ENCODE measurements around the gene CMSS1.

Gene CMSS1

GRCh38 chr3:99965681-99966408 lies 148.2 kb downstream of the CMSS1 start:
- DNase-seq: no peak

GRCh38 chr3:99966662-99967416 lies 149.2 kb downstream of the CMSS1 start:
- DNase-seq: no peak

- DNase-seq: no peak
Measured at GRCh38 chr3:99967796-99968195, 150.1 kb downstream of the CMSS1 start.

- no peak for DNase-seq
Measured at GRCh38 chr3:99969136-99969535, 151.5 kb downstream of the CMSS1 start.

- DNase-seq: no peak
Measured at GRCh38 chr3:99970198-99970597, 152.5 kb downstream of the CMSS1 start.

- no peak for DNase-seq
Measured at GRCh38 chr3:99971761-99972160, 154.1 kb downstream of the CMSS1 start.

GRCh38 chr3:99972380-99973104 lies 154.9 kb downstream of the CMSS1 start:
- no peak for DNase-seq

GRCh38 chr3:99974989-99975388 lies 157.3 kb downstream of the CMSS1 start:
- no peak for DNase-seq

- no peak for DNase-seq
Measured at GRCh38 chr3:99976584-99976983, 158.9 kb downstream of the CMSS1 start.

- no peak for DNase-seq
Measured at GRCh38 chr3:99978221-99978620, 160.6 kb downstream of the CMSS1 start.

GRCh38 chr3:99980606-99981005 lies 162.9 kb downstream of the CMSS1 start:
- DNase-seq: no peak

GRCh38 chr3:99981138-99981537 lies 163.5 kb downstream of the CMSS1 start:
- no peak for DNase-seq

GRCh38 chr3:99982650-99983049 lies 165.0 kb downstream of the CMSS1 start:
- no peak for DNase-seq

GRCh38 chr3:99984139-99984538 lies 166.5 kb downstream of the CMSS1 start:
- DNase-seq: no peak

GRCh38 chr3:99984668-99985067 lies 167.0 kb downstream of the CMSS1 start:
- DNase-seq: no peak

- no peak for DNase-seq
Measured at GRCh38 chr3:99990179-99990578, 172.5 kb downstream of the CMSS1 start.

- no peak for DNase-seq
Measured at GRCh38 chr3:99997293-99997692, 179.6 kb downstream of the CMSS1 start.

GRCh38 chr3:99999536-99999935 lies 181.9 kb downstream of the CMSS1 start:
- DNase-seq: no peak

GRCh38 chr3:100001083-100001482 lies 183.4 kb downstream of the CMSS1 start:
- DNase-seq: no peak

GRCh38 chr3:100001526-100002270 lies 184.0 kb downstream of the CMSS1 start:
- no peak for DNase-seq

GRCh38 chr3:100002599-100003350 lies 185.1 kb downstream of the CMSS1 start:
- DNase-seq: no peak

All from CD4-positive, alpha-beta T cell treated with Interleukin-15 for 1 hour (primary cell).